Adrenal gland (tissue), 5 donors: Measurements from ENCODE around the gene SYNE1.

Experiments used
- POLR2A ChIP-seq, 2 donors: fragments of 450-650 bp; IDR thresholded peaks; one replicate each; pipeline ENCODE4 v1.6.1; 2017; ENCODE audit warnings: antibody characterized with exemption in 2 of 2, mild to moderate bottlenecking in 2 of 2, moderate library complexity in 1 of 2
- TF ChIP-seq, protein P1 (sequence below), 6 experiments: fragments of 450-650 bp in 4 of 6; fragments of 200-600 bp in 2 of 6; sonication (generic) in 1 of 6; IDR thresholded peaks; 1 replicate in 5 of 6; 2 replicates in 1 of 6; pipeline versions ENCODE4 v1.5.1 to v1.8.0; 2016 to 2021; ENCODE audit warnings: antibody characterized with exemption in 6 of 6, mild to moderate bottlenecking in 2 of 6, moderate library complexity in 1 of 6
- donor health status: DM: no; HTN: no; CAD: no.

DNA sequence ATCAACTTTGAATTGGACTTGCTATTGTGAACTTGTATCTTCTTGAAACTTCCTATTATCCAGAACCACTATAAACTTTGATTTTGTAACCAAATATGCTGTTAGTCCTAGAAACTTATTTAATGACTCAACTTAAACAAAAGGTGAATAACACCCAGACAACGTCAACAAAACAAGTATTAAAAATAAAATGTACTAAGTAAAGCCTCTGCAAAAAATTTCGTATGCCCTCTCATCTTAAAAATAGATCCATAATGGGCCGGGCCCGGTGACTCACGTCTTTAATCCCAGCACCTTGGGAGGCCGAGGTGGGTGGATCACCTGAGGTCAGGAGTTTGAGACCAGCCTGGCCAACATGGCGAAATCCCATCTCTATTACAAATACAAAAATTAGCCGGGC is 428.0 kb downstream of the SYNE1 start:
- TF ChIP-seq, protein P1, sequence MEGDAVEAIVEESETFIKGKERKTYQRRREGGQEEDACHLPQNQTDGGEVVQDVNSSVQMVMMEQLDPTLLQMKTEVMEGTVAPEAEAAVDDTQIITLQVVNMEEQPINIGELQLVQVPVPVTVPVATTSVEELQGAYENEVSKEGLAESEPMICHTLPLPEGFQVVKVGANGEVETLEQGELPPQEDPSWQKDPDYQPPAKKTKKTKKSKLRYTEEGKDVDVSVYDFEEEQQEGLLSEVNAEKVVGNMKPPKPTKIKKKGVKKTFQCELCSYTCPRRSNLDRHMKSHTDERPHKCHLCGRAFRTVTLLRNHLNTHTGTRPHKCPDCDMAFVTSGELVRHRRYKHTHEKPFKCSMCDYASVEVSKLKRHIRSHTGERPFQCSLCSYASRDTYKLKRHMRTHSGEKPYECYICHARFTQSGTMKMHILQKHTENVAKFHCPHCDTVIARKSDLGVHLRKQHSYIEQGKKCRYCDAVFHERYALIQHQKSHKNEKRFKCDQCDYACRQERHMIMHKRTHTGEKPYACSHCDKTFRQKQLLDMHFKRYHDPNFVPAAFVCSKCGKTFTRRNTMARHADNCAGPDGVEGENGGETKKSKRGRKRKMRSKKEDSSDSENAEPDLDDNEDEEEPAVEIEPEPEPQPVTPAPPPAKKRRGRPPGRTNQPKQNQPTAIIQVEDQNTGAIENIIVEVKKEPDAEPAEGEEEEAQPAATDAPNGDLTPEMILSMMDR (IDR thresholded peaks at IDR 0.05) = no peak
- no peak for TF ChIP-seq POLR2A (IDR thresholded peaks at IDR 0.05)
